GM12891 (cell line): Measurements from ENCODE around the gene KCTD3.

Experiments
- PAX5 ChIP-seq: IDR thresholded peaks from 2 replicates; pipeline ENCODE4 v1.6.1; 2011; ENCODE audit warnings: low read length, moderate library complexity, mild to moderate bottlenecking; ENCODE audit not compliant: insufficient read depth, severe bottlenecking
- POLR2A ChIP-seq: IDR thresholded peaks from 2 replicates; pipeline ENCODE4 v1.6.1; 2011; ENCODE audit warnings: low read depth, low read length, control low read depth
- POLR2AphosphoS5 ChIP-seq: IDR thresholded peaks from 2 replicates; pipeline ENCODE4 v1.6.1; 2011; ENCODE audit warnings: low read depth, low read length, control low read depth
- TAF1 ChIP-seq: IDR thresholded peaks from 2 replicates; pipeline ENCODE4 v1.6.1; 2011; ENCODE audit warnings: low read depth, low read length, control low read depth

- TF ChIP-seq POLR2A = no peak
- no peak for TF ChIP-seq TAF1
- TF ChIP-seq POLR2AphosphoS5 = no peak
- no peak for TF ChIP-seq PAX5
Measured at GRCh38 chr1:215637041-215637573, 70.0 kb downstream of the KCTD3 start.
